ENCODE data around the gene SNAPC2.

DNA sequence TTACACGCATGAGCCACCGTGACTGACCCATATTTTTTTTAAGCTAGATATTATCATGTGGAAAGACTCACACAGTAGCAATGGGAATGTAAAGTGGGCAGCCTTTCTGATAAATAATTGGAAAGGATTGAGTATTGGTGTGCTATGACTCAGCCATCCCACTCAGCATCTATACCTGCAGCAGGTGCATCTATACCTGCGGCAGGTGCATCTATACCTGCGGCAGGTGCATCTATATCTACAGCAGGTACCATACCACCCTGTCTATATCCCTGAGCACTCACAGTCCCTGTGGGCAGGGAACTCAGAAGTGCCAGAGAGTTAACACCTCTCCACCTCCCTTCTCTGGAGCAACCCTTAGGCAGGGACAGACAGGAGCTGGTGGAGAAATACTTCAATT is 37.0 kb upstream of the SNAPC2 start:
- no peak for TF ChIP-seq POLR2A (IDR thresholded peaks at IDR 0.05)
- TF ChIP-seq, protein P1, sequence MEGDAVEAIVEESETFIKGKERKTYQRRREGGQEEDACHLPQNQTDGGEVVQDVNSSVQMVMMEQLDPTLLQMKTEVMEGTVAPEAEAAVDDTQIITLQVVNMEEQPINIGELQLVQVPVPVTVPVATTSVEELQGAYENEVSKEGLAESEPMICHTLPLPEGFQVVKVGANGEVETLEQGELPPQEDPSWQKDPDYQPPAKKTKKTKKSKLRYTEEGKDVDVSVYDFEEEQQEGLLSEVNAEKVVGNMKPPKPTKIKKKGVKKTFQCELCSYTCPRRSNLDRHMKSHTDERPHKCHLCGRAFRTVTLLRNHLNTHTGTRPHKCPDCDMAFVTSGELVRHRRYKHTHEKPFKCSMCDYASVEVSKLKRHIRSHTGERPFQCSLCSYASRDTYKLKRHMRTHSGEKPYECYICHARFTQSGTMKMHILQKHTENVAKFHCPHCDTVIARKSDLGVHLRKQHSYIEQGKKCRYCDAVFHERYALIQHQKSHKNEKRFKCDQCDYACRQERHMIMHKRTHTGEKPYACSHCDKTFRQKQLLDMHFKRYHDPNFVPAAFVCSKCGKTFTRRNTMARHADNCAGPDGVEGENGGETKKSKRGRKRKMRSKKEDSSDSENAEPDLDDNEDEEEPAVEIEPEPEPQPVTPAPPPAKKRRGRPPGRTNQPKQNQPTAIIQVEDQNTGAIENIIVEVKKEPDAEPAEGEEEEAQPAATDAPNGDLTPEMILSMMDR (IDR thresholded peaks at IDR 0.05): no peak

All from adrenal gland (tissue), 5 donors.